ENCODE measurements around the gene BRF1.

BRF1 gene

GRCh38 chr14:105173901-105174894, 126.6 kb downstream of the BRF1 start:
- DNase-seq, result no peak
- in situ Hi-C loops (cut with HindIII; ENCODE audit: low pct_ligation_motif_present, low pct_unique_long_range_greater_than_20kb, low sequenced_read_pairs), result no loop called here

- in situ Hi-C loops (cut with HindIII; ENCODE audit: low pct_ligation_motif_present, low pct_unique_long_range_greater_than_20kb, low sequenced_read_pairs), result no loop called here
- DNase-seq, result no peak
These were observed 127.7 kb downstream of the BRF1 start for GRCh38 chr14:105173145-105173544.

GRCh38 chr14:105172476-105172875, 128.3 kb downstream of the BRF1 start:
- in situ Hi-C loops (cut with HindIII; ENCODE audit: low pct_ligation_motif_present, low pct_unique_long_range_greater_than_20kb, low sequenced_read_pairs), result no loop called here

GRCh38 chr14:105171004-105171673, 129.7 kb downstream of the BRF1 start:
- no peak for DNase-seq
- in situ Hi-C loops (cut with HindIII; ENCODE audit: low pct_ligation_motif_present, low pct_unique_long_range_greater_than_20kb, low sequenced_read_pairs), result no loop called here

More at GRCh38 chr14:105172476-105172875, 128.3 kb downstream of the BRF1 start:
- no peak for DNase-seq

GRCh38 chr14:105169776-105170655, 130.8 kb downstream of the BRF1 start:
- in situ Hi-C loops (cut with HindIII; ENCODE audit: low pct_ligation_motif_present, low pct_unique_long_range_greater_than_20kb, low sequenced_read_pairs), result no loop called here
- DNase-seq, result no peak

GRCh38 chr14:105168979-105169507, 131.8 kb downstream of the BRF1 start:
- peak; percentile 8 for DNase-seq
- in situ Hi-C loops (cut with HindIII; ENCODE audit: low pct_ligation_motif_present, low pct_unique_long_range_greater_than_20kb, low sequenced_read_pairs), result no loop called here

- peak; percentile 39 for DNase-seq
- in situ Hi-C loops (cut with HindIII; ENCODE audit: low pct_ligation_motif_present, low pct_unique_long_range_greater_than_20kb, low sequenced_read_pairs), result no loop called here
These were observed 132.3 kb downstream of the BRF1 start, which contains the start of gene JAG2 for GRCh38 chr14:105168496-105168978. TSS of gene JAG2 (minus strand) at chr14:105168776. CDS start at chr14:105168420, 356 bp downstream.

- in situ Hi-C loops (cut with HindIII; ENCODE audit: low pct_ligation_motif_present, low pct_unique_long_range_greater_than_20kb, low sequenced_read_pairs), result no loop called here
- no peak for DNase-seq
These were observed 132.7 kb downstream of the BRF1 start for GRCh38 chr14:105168093-105168420.

GRCh38 chr14:105167303-105168092, 133.3 kb downstream of the BRF1 start:
- no peak for DNase-seq
- in situ Hi-C loops (cut with HindIII; ENCODE audit: low pct_ligation_motif_present, low pct_unique_long_range_greater_than_20kb, low sequenced_read_pairs), result no loop called here

- in situ Hi-C loops (cut with HindIII; ENCODE audit: low pct_ligation_motif_present, low pct_unique_long_range_greater_than_20kb, low sequenced_read_pairs), result no loop called here
- DNase-seq, result no peak
These were observed 134.1 kb downstream of the BRF1 start for GRCh38 chr14:105166571-105167302.

GRCh38 chr14:105165761-105166485, 134.9 kb downstream of the BRF1 start:
- DNase-seq, result no peak
- in situ Hi-C loops (cut with HindIII; ENCODE audit: low pct_ligation_motif_present, low pct_unique_long_range_greater_than_20kb, low sequenced_read_pairs), result no loop called here

- no peak for DNase-seq
- in situ Hi-C loops (cut with HindIII; ENCODE audit: low pct_ligation_motif_present, low pct_unique_long_range_greater_than_20kb, low sequenced_read_pairs), result no loop called here
These were observed 135.6 kb downstream of the BRF1 start for GRCh38 chr14:105165134-105165704.

GRCh38 chr14:105163040-105163742, 137.6 kb downstream of the BRF1 start:
- in situ Hi-C loops (cut with HindIII; ENCODE audit: low pct_ligation_motif_present, low pct_unique_long_range_greater_than_20kb, low sequenced_read_pairs), result no loop called here
- no peak for DNase-seq

GRCh38 chr14:105162669-105162979, 138.2 kb downstream of the BRF1 start:
- no peak for DNase-seq
- in situ Hi-C loops (cut with HindIII; ENCODE audit: low pct_ligation_motif_present, low pct_unique_long_range_greater_than_20kb, low sequenced_read_pairs), result no loop called here

GRCh38 chr14:105161964-105162668, 138.7 kb downstream of the BRF1 start:
- no peak for DNase-seq
- in situ Hi-C loops (cut with HindIII; ENCODE audit: low pct_ligation_motif_present, low pct_unique_long_range_greater_than_20kb, low sequenced_read_pairs), result no loop called here
